HAP-1 (cell line): ENCODE results near the gene KLRG1.

ENCODE experiments used
- DNase-seq, 2 experiments: peaks; one replicate each; pipeline ENCODE4 v3.0.0-alpha.2; 2016 to 2020; ENCODE audit warnings: low spot score in 2 of 2
- H3K27me3 ChIP-seq: fragments of 250-450 bp; sonication (Bioruptor Pico); 2 replicates; pipeline ENCODE4 v1.5.1; 2020; ENCODE audit warnings: low read depth, mild to moderate bottlenecking, moderate library complexity
- H3K36me3 ChIP-seq: fragments of 250-450 bp; sonication (Bioruptor Pico); replicated peaks from 2 replicates; pipeline ENCODE4 v1.5.1; 2020; ENCODE audit warnings: mild to moderate bottlenecking
- H3K4me1 ChIP-seq: fragments of 250-450 bp; sonication (Bioruptor Pico); 2 replicates; pipeline ENCODE4 v1.5.1; 2020; ENCODE audit warnings: mild to moderate bottlenecking
- H3K4me3 ChIP-seq: fragments of 250-450 bp; sonication (Bioruptor Pico); 2 replicates; pipeline ENCODE4 v1.5.1; 2020; ENCODE audit warnings: mild to moderate bottlenecking, moderate library complexity
- H3K9me3 ChIP-seq: fragments of 250-450 bp; sonication (Bioruptor Pico); 2 replicates; pipeline ENCODE4 v1.5.1; 2020; ENCODE audit warnings: mild to moderate bottlenecking, moderate library complexity
- in situ Hi-C: fragments of 300-500 bp; cut with MboI; formaldehyde crosslinking; loops from 3 replicates; pipeline ENCODE4 v1.14.3; 2020; ENCODE audit warnings: low sequenced_read_pairs, inconsistent platforms, mixed read lengths

Gene KLRG1

DNA sequence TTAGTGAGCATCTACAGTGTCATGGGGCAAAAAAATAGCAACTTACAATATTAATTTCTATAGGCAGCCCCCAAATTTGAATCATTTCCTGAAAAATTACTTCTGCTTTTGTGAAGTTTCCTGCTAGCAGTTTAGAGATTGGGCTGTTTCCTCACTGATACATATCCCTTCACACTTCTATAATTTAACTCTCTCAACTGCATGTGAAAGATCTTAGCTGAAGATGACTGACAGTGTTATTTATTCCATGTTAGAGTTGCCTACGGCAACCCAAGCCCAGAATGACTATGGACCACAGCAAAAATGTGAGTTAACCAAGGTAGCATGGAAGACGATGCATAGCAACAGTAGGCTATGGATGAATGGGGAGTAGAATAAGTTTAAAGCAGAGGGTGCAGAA is at the start of gene KLRG1:
Gene KLRG1 (plus strand): TSS at position 134 of the 400 bp plus-strand sequence. CDS start 90 bp downstream, at position 224.
- H3K9me3 ChIP-seq, result no peaks in the 10 kb centered on the region
- DNase-seq, result no peak
- in situ Hi-C loops, result no loop called here
- H3K4me1 ChIP-seq, result no peaks in the 10 kb centered on the region
- no peaks in the 10 kb centered on the region for H3K36me3 ChIP-seq
- H3K4me3 ChIP-seq, result no peak within 1 kb of the TSS
- no peaks in the 10 kb centered on the region for H3K27me3 ChIP-seq

DNA sequence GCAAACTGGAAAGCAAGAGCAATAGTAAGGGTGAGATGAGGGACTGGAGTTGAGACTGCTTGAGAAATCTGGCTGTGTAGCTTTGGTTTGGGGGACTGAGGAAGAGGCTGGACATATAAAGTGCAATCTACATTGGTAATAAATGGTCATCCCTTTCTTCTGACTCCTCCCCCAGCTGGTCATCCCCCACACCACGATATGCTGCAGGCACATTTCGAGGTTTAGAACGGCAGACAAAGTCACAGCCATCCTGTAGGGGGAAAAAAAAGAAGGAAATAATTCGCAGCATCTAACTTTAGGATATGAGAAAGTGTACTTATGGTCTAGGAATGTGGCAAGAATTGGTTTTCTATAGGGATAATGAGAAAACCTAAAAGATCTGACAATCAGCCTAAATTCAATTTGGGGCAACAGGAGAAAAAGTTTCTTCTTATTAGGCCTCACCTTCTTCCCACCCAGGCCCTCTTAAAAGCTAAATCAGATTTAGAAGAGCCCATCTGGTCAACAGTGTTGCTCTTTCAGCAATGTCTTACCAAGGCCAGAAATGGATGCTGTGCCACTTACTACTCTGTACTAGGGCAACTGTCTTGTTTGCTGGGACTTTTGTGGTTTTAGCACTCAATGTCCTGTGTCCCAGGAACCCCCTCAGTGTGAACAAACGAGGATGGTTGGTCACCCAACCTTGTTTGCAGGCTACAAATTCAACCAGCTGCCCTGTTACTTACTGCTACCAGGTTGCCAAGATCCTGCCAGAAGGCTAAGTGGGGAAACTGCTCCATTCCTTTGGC is 47.5 kb upstream of the KLRG1 start:
- DNase-seq, result no peak
- H3K4me3 ChIP-seq, result no peak overlapping the region
- no peaks in the 10 kb centered on the region for H3K27me3 ChIP-seq
- H3K36me3 ChIP-seq, result peaks cover 61% of the 10 kb centered on the region
- in situ Hi-C loops, result no loop called here
- no peaks in the 10 kb centered on the region for H3K9me3 ChIP-seq
- peaks cover 7% of the 10 kb centered on the region for H3K4me1 ChIP-seq

DNA sequence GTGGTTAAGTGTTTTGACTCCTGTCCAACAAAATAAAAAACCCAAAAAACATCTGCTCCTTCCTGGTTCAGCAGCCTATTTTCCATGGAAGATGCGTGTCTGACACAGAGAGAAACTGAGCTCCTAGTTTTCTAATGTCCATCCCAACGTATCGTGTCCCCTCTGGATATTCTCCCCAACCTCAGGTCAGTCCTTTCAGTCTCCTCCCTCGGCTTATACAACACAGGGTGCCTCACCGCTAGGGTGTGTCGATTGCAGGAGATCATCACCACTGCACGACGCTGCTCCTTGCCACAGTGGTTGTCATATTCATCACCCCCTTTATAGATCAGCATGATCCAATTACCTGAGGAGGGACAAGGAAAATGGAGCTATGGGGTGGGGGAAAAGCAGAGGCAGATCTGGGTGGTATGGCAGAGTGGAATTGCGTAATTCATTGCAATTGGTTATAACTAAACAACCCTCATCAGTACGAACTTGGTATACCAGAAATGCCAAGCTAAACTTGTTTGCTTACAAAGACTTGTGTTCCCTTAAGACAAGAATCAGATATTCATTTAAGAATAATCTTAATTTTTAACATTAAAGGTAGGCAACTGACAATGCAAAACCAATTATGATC is 45.7 kb upstream of the KLRG1 start:
- Histone ChIP-seq H3K27me3 (no peaks in the 10 kb centered on the region), H3K4me1 (peaks cover 11% of the 10 kb centered on the region), H3K36me3 (peaks cover 57% of the 10 kb centered on the region), H3K9me3 (no peaks in the 10 kb centered on the region), H3K4me3 (no peak overlapping the region)
- in situ Hi-C loops, result no loop called here
- no peak for DNase-seq

DNA sequence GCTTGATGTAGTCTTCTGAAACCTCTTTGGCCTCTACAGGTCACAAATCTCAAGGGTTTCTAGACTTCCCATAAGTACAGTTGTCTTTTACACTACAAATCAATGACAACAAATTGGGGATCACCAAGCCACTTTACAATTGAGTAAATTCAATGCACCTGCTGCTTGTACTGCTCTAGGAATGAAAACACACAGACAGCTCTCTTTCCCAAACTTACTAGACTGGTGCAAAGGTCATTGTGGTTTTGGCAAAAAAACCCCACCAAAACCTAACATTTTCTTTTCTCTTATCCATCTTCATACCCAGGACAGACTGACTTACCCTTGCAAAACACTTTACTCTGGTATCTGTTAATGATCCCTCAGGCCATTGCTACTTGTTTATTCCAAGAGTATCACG is 42.6 kb upstream of the KLRG1 start:
- no peak for DNase-seq
- no peaks in the 10 kb centered on the region for H3K9me3 ChIP-seq
- peaks cover 47% of the 10 kb centered on the region for H3K36me3 ChIP-seq
- in situ Hi-C loops, result no loop called here
- H3K27me3 ChIP-seq, result no peaks in the 10 kb centered on the region
- H3K4me3 ChIP-seq, result no peak overlapping the region
- peaks cover 11% of the 10 kb centered on the region for H3K4me1 ChIP-seq

DNA sequence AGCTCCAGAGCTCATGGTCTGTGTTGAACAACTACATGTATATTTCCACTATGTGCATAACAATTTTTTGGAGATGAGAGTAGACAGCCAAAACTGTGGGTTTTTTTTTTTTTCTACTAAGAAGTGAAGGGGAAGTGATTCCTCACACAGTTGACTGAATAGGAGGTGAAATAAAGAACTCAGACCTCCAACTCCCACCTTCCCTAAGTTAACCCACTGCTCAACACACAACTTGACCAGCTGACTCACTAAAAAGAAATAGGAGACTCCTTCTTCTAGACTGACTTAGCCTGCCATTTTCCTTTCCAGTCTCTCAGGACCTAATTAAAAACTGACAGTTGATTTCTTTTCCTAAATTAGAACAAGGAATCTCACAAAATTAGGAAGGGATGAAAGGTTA is 41.6 kb upstream of the KLRG1 start:
- peak overlapping the region; percentile 75 for H3K4me3 ChIP-seq
- H3K27me3 ChIP-seq, result no peaks in the 10 kb centered on the region
- DNase-seq, result no peak
- in situ Hi-C loops, result no loop called here
- H3K36me3 ChIP-seq, result peaks cover 37% of the 10 kb centered on the region
- H3K4me1 ChIP-seq, result peaks cover 11% of the 10 kb centered on the region
- no peaks in the 10 kb centered on the region for H3K9me3 ChIP-seq

DNA sequence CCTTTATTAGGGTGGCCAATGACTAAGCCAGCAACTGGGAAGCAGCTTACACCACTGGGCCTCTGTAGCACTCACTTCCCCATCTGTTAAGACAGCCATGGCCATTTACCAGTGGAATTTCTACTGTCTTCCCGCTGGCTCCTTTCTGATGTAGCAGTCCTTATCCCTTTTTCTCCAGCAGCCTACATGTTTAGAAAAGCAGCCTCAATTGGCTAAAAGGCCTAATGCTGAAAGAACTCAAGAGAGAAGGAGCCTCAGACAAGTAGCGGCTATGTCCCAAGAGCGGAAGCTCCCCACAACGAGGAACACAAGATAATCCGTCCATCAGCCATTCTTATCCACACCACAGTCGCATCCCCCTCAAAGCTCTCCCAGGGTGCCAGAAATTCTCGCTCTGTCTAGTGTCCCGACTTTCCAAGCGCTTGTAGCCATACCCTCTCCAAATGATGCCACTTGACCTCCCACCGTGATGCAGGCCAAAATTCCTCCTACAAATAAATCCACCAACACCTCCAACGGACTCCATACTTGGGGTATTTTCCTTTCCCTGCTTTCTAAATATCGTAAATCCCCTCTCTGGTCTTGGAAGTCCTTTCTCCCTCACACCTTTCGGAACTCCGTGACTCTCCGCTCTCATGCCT is 40.5 kb upstream of the KLRG1 start:
- no peaks in the 10 kb centered on the region for H3K9me3 ChIP-seq
- H3K27me3 ChIP-seq, result no peaks in the 10 kb centered on the region

DNA sequence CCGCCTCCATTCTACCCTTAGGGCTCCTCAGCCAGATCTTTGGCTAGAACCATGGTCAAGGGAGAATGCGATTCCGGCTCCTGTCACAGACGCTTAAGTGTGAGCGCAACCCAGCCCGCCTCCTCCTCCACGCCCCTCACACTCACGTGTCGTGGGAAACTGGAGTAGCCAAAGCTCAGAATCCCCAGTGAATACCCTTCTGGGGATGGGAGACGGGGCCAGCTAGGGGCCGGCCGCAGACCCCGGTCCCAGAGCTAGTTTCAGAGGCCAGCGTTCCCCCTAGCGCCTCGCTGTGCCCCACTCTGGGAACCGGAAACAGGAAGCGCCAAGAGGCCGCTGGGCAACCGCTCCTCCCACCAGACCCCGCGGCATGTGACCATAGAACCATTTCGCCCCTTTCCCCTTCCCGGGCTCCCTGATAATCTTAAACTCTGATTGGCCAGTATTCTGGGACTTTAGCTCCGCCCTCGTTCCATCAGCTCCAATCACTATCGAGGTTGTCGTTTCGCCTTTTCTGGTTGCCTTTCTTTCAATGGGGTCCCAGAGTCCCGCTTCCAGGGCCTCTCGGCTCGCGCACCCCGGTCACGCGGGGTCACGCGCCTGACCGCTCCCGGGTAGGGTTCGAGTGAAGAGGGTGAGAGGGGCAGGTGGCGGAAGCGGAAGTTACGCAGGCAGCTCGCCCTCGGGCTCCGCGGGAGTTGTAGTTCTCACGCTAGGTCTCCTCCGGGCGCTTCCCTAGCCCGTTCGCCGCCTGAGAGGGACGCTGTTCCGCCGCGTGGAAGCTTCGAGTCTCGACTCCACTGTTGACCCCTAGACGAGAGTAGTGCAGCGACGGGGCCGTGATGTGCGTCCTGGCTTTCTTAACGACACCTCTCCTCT is 39.8 kb upstream of the KLRG1 start, which contains the start of gene M6PR:
Gene M6PR (minus strand): TSS at position 304 of the 879 bp plus-strand sequence. CDS start 3,241 bp downstream, outside the sequence.
- peak; percentile 95 to 97 for DNase-seq
- in situ Hi-C loops, result no loop called here
- Histone ChIP-seq H3K4me3 (peak within 1 kb of the TSS; percentile 75), H3K4me1 (peaks cover 5% of the 10 kb centered on the region), H3K36me3 (peaks cover 20% of the 10 kb centered on the region), H3K9me3 (no peaks in the 10 kb centered on the region), H3K27me3 (no peaks in the 10 kb centered on the region)

More for the DNA sequence above, 40.5 kb upstream of the KLRG1 start:
- in situ Hi-C loops, result no loop called here
- Histone ChIP-seq H3K4me3 (peak overlapping the region; percentile 75), H3K4me1 (peaks cover 11% of the 10 kb centered on the region), H3K36me3 (peaks cover 27% of the 10 kb centered on the region)
- DNase-seq, result peak in 1 of 2 experiments; percentile 25

DNA sequence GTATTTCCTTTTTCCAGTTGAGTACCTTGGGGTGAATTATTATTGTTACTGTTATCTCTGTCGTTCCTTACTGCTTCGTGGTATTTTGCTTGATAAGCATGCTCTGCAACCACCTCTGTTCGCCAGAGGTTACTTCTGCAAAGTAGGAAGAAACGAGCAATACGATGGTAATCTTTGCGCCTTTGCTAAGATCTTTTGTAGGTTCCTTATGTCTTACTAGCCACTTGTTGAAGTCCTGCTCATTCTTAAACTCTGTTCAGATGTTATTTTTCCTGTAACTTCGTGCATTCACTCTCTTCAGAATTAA is 39.2 kb upstream of the KLRG1 start:
- H3K27me3 ChIP-seq, result no peaks in the 10 kb centered on the region
- no peak for DNase-seq
- in situ Hi-C loops, result no loop called here
- no peaks in the 10 kb centered on the region for H3K9me3 ChIP-seq
- peak overlapping the region; percentile 75 for H3K4me3 ChIP-seq
- peaks cover 4% of the 10 kb centered on the region; the same call in 1 of the 2 replicates for H3K4me1 ChIP-seq
- peaks cover 14% of the 10 kb centered on the region for H3K36me3 ChIP-seq

DNA sequence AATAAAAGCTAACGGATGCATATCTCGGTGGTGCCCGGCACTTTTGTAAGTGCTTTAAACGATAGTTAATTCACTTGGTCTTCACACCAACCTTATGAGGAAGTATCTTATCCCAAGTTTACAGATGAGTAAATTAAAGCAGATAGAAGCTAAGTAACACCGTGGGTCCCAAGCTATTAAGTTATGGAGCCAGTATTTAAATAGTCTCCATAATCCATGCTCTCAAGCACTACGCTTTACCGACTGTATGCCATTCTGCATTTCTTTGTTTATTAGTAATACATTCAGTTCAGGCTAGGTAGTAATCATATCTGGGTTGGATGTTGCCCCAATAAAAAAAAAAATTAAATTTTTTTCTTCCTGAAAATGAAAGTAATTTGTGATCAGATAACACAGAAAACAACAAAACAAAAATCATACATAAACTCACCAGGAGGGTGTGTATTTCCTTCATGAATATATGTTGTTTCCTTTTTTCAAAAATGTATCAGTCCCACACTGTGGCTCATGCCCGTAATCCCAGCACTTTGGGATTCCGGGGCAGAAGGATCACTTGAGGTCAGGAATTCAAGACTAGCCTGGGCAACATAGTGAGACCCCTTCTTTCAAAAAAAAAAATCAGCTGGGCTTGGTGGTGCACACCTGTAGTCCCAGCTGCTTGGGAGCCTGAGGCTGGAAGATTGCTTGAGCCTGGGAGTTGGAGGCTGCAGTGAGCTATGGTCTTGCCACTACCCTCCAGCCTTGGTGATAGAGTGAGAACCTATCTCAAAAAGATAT is 38.5 kb upstream of the KLRG1 start:
- peaks cover 10% of the 10 kb centered on the region for H3K36me3 ChIP-seq
- in situ Hi-C loops, result no loop called here

DNA sequence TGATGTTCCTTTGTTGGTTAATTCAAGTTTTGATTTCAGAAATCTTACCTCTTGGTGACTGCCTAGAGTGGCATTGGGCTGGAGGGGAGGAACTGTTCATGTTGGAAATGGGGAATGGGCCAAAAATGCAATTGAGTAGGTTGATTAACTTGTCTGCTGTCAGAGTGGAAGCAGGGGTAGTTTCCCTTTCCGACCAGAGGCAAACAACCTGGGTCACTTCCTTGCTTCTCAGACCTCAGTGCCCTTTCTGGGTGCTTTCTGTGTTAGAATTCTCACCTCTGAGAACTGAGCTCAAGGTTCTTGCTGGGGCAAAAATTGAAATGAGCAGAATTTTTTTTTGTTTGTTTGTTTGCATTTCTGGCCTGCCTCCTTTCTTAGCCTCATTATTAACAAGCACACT is 37.6 kb upstream of the KLRG1 start:
- H3K4me3 ChIP-seq, result no peak overlapping the region
- peaks cover 4% of the 10 kb centered on the region; the same call in 1 of the 2 replicates for H3K4me1 ChIP-seq
- peaks cover 4% of the 10 kb centered on the region for H3K36me3 ChIP-seq
- in situ Hi-C loops, result no loop called here
- no peak for DNase-seq
- peaks cover 5% of the 10 kb centered on the region; the same call in 1 of the 2 replicates for H3K9me3 ChIP-seq
- H3K27me3 ChIP-seq, result no peaks in the 10 kb centered on the region

More for the DNA sequence above, 38.5 kb upstream of the KLRG1 start:
- Histone ChIP-seq H3K9me3 (peaks cover 3% of the 10 kb centered on the region; the same call in 1 of the 2 replicates), H3K4me1 (peaks cover 4% of the 10 kb centered on the region; the same call in 1 of the 2 replicates), H3K27me3 (no peaks in the 10 kb centered on the region), H3K4me3 (peak overlapping the region; percentile 75)
- DNase-seq, result no peak

DNA sequence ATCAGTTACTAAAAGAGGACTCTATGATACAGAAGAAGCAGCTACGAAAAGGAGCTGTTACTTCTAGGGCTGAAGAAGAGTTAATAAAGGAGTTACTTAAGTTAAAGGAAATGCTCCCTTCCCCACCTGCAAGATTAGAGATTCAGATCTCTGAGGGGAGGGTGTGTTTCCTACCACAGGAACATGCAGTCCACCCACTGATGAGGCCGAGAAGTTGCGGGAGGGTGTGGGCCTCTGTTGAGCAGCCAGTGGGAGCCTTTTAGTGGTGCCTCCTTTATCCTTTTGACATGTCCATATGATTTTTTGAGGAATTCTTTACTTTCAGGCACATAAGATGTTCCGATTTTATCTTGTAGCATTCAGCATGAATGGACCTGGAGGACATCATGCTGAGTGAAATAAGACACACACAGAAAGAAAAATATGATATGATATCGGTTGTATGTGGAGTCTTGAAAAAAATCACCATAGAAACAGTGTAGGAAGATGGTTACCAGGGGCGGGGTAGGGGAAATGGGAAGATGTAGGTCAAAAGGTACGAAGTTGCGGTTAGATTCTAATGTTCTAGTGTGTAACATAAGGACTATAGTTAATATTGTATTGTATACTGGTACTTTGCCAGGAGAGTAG is 35.5 kb upstream of the KLRG1 start:
- Histone ChIP-seq H3K4me3 (no peak overlapping the region), H3K27me3 (no peaks in the 10 kb centered on the region), H3K4me1 (no peaks in the 10 kb centered on the region), H3K9me3 (peaks cover 5% of the 10 kb centered on the region; the same call in 1 of the 2 replicates), H3K36me3 (peaks cover 4% of the 10 kb centered on the region)
- DNase-seq, result no peak
- in situ Hi-C loops, result no loop called here

DNA sequence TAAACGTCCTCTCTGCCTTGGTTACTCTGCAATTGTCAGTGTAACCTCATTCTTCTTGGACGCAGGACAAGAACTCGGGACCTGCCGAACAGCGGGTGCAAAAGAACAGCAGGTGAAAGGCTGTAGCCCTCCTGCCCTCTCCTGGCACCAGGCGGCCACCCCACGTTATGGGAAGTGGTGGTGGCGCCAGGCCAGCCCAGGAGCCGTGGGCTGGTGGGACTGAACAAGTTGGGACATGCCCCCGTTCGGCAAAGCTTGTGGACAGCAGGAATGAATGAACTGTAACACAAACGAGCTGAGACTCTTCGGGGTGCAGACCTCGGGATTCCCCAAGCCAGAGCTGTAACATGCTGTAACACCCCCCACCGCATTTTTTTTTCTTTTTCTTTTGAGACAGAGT is 33.3 kb upstream of the KLRG1 start:
- H3K9me3 ChIP-seq, result peaks cover 5% of the 10 kb centered on the region; the same call in 1 of the 2 replicates
- H3K4me1 ChIP-seq, result no peaks in the 10 kb centered on the region
- no peak overlapping the region for H3K4me3 ChIP-seq
- no peaks in the 10 kb centered on the region for H3K27me3 ChIP-seq
- H3K36me3 ChIP-seq, result peaks cover 4% of the 10 kb centered on the region
- in situ Hi-C loops, result no loop called here
- DNase-seq, result no peak
